Gastrocnemius medialis (tissue), 4 donors: ENCODE measurements around the gene E2F8. TPM values are rescaled to one million over a fixed set of nuclear protein-coding genes. Genes with fewer than 3 reads are reported as not detected.

Source experiments
- ATAC-seq, 2 donors: fragments of 150-250 bp; one replicate each; pipeline ENCODE4 v1.9.1; 2016
- DNase-seq, 2 donors: peaks; one replicate each; pipeline ENCODE4 v3.0.0-alpha.2; 2019
- H3K27ac ChIP-seq, 4 donors: fragments of 200-600 bp; sonication (generic); 1 replicate in 1 of 4; 2 replicates in 3 of 4; pipeline ENCODE4 v1.5.1; 2016 to 2018; ENCODE audit warnings: mild to moderate bottlenecking in 2 of 4, moderate library complexity in 1 of 4
- H3K27me3 ChIP-seq, 3 donors: fragments of 200-600 bp; sonication (generic) in 2 of 3; 1 replicate in 1 of 3; 2 replicates in 2 of 3; pipeline versions ENCODE4 v1.5.1 to v1.6.0; 2016 to 2019; ENCODE audit warnings: mild to moderate bottlenecking in 1 of 3, moderate library complexity in 1 of 3
- H3K36me3 ChIP-seq, 2 donors: fragments of 200-600 bp; sonication (generic) in 1 of 2; one replicate each; pipeline ENCODE4 v1.5.1; 2017 to 2018
- H3K4me1 ChIP-seq, 2 donors: fragments of 200-600 bp; sonication (generic) in 1 of 2; one replicate each; pipeline ENCODE4 v1.5.1; 2016 to 2017; ENCODE audit warnings: mild to moderate bottlenecking in 2 of 2
- H3K4me3 ChIP-seq, 4 donors: fragments of 200-600 bp; sonication (generic) in 3 of 4; 1 replicate in 1 of 4; 2 replicates in 3 of 4; pipeline ENCODE4 v1.5.1; 2016 to 2019; ENCODE audit warnings: mild to moderate bottlenecking in 2 of 4
- H3K9me3 ChIP-seq, 3 donors: fragments of 200-600 bp; sonication (generic) in 2 of 3; 1 replicate in 1 of 3; 2 replicates in 2 of 3; pipeline ENCODE4 v1.5.1; 2016 to 2019
- CTCF ChIP-seq, 5 experiments: fragments of 450-650 bp in 3 of 5; fragments of 200-600 bp in 2 of 5; sonication (generic) in 2 of 5; IDR thresholded peaks in 4 of 5; conservative IDR thresholded peaks in 1 of 5; 1 replicate in 4 of 5; 2 replicates in 1 of 5; pipeline ENCODE4 v1.5.1; 2016 to 2019; ENCODE audit warnings: antibody characterized with exemption in 5 of 5, mild to moderate bottlenecking in 3 of 5, moderate library complexity in 3 of 5
- POLR2A ChIP-seq, 2 donors: fragments of 450-650 bp; IDR thresholded peaks; one replicate each; pipeline ENCODE4 v1.6.1; 2017; ENCODE audit warnings: antibody characterized with exemption in 2 of 2, mild to moderate bottlenecking in 2 of 2, moderate library complexity in 2 of 2
- in situ Hi-C, 4 donors: fragments of 200-750 bp; cut with MboI; loops; one replicate each; pipeline versions ENCODE4 v1.15.0 to v1.8.0; 2017; ENCODE audit warnings: low sequenced_read_pairs in 4 of 4
- intact Hi-C: fragments of 100-400 bp; cut with DNase I; formaldehyde crosslinking; loops from one replicate; pipeline ENCODE4 v1.15.1; 2023; ENCODE audit warnings: low total_unique reads
- total RNA-seq, 4 donors: library from RNA; depleted of rRNA; stranded (reverse); fragments of >200 nt; gene quantifications; one replicate each; pipeline versions ENCODE4 v1.1.0 to v1.2.3, GENCODE V29; 2016

Gene E2F8
- total RNA-seq, 4 donors from 2014 or later, result 0.39 to 0.80 (median 0.78) TPM; not detected in 1

- Histone ChIP-seq H3K4me1 (peaks cover 54 to 56% of the 10 kb centered on the region in 2 donors), H3K27ac (peak overlapping the region; percentile 86 to 94 (median 90))
- intact Hi-C loops, result loop anchor here (10.0 kb wide), 1 partner anchor 474 kb away; no protein-coding TSS in a partner anchor
These were observed 19.6 kb downstream of the E2F8 start for GRCh38 chr11:19220903-19221724.

GRCh38 chr11:19218786-19219460, 21.8 kb downstream of the E2F8 start:
- DNase-seq (peak; percentile 80 to 90), ATAC-seq (peak; percentile 91 to 92)
- Histone ChIP-seq H3K9me3 (no peaks in the 10 kb centered on the region), H3K36me3 (no peaks in the 10 kb centered on the region), H3K27ac (peak overlapping the region; percentile 86 to 94 (median 90)), H3K4me3 (peak overlapping the region; percentile 39 to 65 (median 40)), H3K27me3 (no peaks in the 10 kb centered on the region), H3K4me1 (peaks cover 38 to 45% of the 10 kb centered on the region in 2 donors)
- intact Hi-C loops (loop anchor here (1.0 kb wide), 1 partner anchor 17 kb away; no protein-coding TSS in a partner anchor), in situ Hi-C loops (no loop called here)
- TF ChIP-seq CTCF (IDR thresholded peaks at IDR 0.05 in 4 of 5, conservative IDR thresholded peaks at IDR 0.05 in 1 of 5), result no peak
- peak in 1 of 2 donors; percentile 32 for TF ChIP-seq POLR2A (IDR thresholded peaks at IDR 0.05)

More at GRCh38 chr11:19220903-19221724, 19.6 kb downstream of the E2F8 start:
- H3K27me3 ChIP-seq, result no peaks in the 10 kb centered on the region
- in situ Hi-C loops, result no loop called here
- H3K9me3 ChIP-seq, result no peaks in the 10 kb centered on the region
- ATAC-seq (no peak), DNase-seq (peak in 1 of 2 donors; percentile 30)
- H3K4me3 ChIP-seq, result no peak overlapping the region
- H3K36me3 ChIP-seq, result no peaks in the 10 kb centered on the region
- TF ChIP-seq CTCF (IDR thresholded peaks at IDR 0.05 in 4 of 5, conservative IDR thresholded peaks at IDR 0.05 in 1 of 5) (no peak), POLR2A (IDR thresholded peaks at IDR 0.05) (no peak)

GRCh38 chr11:19218216-19218615, 22.5 kb downstream of the E2F8 start:
- DNase-seq (peak; percentile 46 to 48), ATAC-seq (peak; percentile 50 to 79)
- Histone ChIP-seq H3K4me3 (peak overlapping the region; percentile 39 to 65 (median 40)), H3K4me1 (peaks cover 38 to 45% of the 10 kb centered on the region in 2 donors), H3K36me3 (no peaks in the 10 kb centered on the region), H3K27ac (peak overlapping the region; percentile 86 to 94 (median 90)), H3K9me3 (no peaks in the 10 kb centered on the region), H3K27me3 (no peaks in the 10 kb centered on the region)
- intact Hi-C loops, result loop anchor here (1.0 kb wide), 1 partner anchor 16 kb away; no protein-coding TSS in a partner anchor
- no peak for TF ChIP-seq CTCF (IDR thresholded peaks at IDR 0.05 in 4 of 5, conservative IDR thresholded peaks at IDR 0.05 in 1 of 5)
- TF ChIP-seq POLR2A (IDR thresholded peaks at IDR 0.05), result no peak
- in situ Hi-C loops, result no loop called here

GRCh38 chr11:19216709-19217374, 23.9 kb downstream of the E2F8 start:
- ATAC-seq (no peak), DNase-seq (no peak)
- Histone ChIP-seq H3K4me1 (peaks cover 37 to 45% of the 10 kb centered on the region in 2 donors), H3K27ac (peak overlapping the region in 1 of 4 donors; percentile 94), H3K27me3 (no peaks in the 10 kb centered on the region), H3K36me3 (no peaks in the 10 kb centered on the region), H3K4me3 (no peak overlapping the region), H3K9me3 (no peaks in the 10 kb centered on the region)
- in situ Hi-C loops, result no loop called here
- no peak for TF ChIP-seq POLR2A (IDR thresholded peaks at IDR 0.05)
- TF ChIP-seq CTCF (IDR thresholded peaks at IDR 0.05 in 4 of 5, conservative IDR thresholded peaks at IDR 0.05 in 1 of 5), result no peak
- intact Hi-C loops, result no loop called here
